GM12864 (cell line): ENCODE data around the gene CELF5.

Experiments
- DNase-seq: peaks from one replicate; pipeline ENCODE4 v3.0.0-alpha.2; 2011; ENCODE audit warnings: low read depth
- H3K4me3 ChIP-seq: 2 replicates; pipeline ENCODE4 v1.5.1; 2011; ENCODE audit warnings: mild to moderate bottlenecking, low read depth, low read length, control low read depth
- CTCF ChIP-seq: IDR thresholded peaks from 2 replicates; pipeline ENCODE4 v1.5.1; 2011; ENCODE audit warnings: low read depth, mild to moderate bottlenecking, moderate library complexity, low read length, control low read depth, inconsistent platforms; ENCODE audit errors: missing control alignments

Gene CELF5

GRCh38 chr19:3263866-3264265, 39.4 kb downstream of the CELF5 start:
- no peak for TF ChIP-seq CTCF
- DNase-seq, result no peak
- H3K4me3 ChIP-seq, result no peak overlapping the region

DNA sequence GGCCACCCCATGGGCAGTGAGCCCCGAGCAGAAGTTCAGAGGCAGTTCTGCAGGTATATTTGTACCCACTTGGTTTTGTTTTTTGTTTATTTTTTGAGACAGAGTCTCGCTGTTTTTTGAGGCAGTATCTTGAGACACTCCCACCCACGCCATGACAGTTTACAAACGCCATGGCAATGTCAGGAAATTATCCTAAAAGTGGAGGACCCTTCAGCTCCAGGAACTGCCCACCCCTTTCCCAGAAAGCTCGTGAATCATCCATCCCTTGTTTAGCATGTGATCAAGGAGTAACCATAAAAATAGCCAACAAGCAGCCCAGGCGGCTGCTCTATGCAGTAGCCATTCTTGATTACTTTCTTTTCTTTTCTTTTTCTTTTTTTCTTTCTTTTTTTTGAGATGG, 41.0 kb downstream of the CELF5 start:
- DNase-seq, result no peak
- TF ChIP-seq CTCF, result no peak

GRCh38 chr19:3266092-3266693, 41.7 kb downstream of the CELF5 start:
- DNase-seq, result no peak
- no peak for TF ChIP-seq CTCF
- no peak overlapping the region for H3K4me3 ChIP-seq

More for the DNA sequence above, 41.0 kb downstream of the CELF5 start:
- no peak overlapping the region for H3K4me3 ChIP-seq

DNA sequence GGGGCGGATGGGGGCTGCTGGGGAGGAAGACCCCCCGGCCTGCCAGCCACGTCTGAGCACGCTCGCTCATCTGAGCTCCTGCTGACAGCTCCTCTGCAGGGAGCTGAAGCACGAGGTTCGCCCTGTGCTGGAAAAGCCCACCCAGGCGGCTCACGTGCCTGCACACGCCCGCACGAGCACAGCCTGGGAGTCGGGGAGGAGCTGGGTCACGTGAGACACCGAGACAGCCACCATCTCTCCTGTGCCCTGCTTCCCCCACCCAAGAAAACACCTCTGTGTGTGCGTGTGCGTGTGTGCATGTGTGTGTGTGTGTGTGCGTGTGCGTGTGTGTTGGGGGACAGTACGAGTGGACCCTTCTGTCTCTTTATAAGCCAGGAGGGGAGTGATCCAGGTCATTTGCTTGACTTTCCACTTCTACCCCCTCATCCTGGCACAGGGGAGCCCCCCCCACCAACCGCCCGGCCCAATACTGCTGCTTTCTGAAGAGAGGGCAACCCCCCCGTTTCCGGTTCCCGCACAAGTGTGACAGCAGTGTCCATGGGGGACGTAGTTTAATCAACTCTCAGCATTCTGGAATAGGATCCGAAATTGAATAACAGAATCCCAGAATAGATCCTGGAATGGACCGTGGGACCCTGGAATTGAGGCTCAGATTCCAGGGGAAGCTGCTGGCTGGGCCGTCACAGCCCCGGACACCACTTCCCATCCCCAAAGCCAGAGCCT, 42.5 kb downstream of the CELF5 start:
- DNase-seq, result no peak
- H3K4me3 ChIP-seq, result no peak overlapping the region
- TF ChIP-seq CTCF, result no peak

- no peak for DNase-seq
- TF ChIP-seq CTCF, result no peak
- no peak overlapping the region for H3K4me3 ChIP-seq
Measured at GRCh38 chr19:3268326-3268725, 43.9 kb downstream of the CELF5 start.

- DNase-seq, result no peak
- TF ChIP-seq CTCF, result no peak
- H3K4me3 ChIP-seq, result no peak overlapping the region
Measured at GRCh38 chr19:3268763-3269162, 44.3 kb downstream of the CELF5 start.
